ENCODE measurements around the gene UFD1. TPM values are rescaled to one million over a fixed set of nuclear protein-coding genes. Genes with fewer than 3 reads are reported as not detected.

The UFD1 gene
- total and polyA plus RNA-seq, 9 of the 15 experiments (the other 6 are each of a cell fraction or from before 2014, with no cell fraction given) = 238 to 645 (median 363) TPM

DNA sequence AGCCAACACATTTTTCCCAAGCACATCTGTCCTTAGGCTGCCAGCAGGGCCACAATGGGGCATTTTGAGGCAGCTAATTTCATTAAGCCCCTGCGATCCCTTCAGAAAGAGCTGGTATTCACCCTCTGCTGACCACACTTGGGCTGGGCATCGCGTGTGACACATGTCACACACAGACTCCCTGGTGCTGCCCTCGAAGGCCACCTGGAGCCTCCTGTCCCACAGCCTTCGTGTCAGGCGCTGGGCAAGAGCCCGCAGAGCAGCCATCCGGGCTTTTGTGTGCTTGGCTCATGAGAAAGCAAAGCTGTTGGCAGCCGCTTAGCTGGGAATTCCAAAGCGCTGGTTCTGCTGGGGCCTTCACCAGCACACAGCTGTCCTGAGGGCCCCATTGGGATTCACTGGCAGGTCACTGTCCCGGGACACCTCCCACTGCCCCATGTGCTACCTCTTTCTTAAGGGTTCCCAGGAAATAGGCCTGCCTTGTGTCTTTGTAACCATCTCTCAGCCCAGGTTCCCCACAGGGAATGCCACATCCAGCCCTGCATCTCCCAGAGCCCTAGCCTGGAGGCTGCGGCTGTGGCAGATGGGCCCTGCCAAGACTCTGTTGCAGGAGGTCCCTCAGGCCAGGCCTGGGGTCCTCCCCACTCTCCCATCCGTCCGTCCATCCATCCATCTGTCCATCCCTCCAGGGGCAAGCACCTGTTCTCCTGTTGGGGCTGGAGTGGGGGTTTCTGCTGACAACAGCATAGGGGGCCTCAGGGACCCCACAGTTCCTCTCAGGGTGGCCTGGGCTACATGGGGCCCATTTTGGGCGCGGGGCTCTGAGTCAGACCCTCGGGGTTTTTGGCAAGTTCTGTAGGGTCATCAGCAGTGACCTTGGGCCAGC is 40.3 kb upstream of the UFD1 start (continued):
- TF ChIP-seq, protein P1, sequence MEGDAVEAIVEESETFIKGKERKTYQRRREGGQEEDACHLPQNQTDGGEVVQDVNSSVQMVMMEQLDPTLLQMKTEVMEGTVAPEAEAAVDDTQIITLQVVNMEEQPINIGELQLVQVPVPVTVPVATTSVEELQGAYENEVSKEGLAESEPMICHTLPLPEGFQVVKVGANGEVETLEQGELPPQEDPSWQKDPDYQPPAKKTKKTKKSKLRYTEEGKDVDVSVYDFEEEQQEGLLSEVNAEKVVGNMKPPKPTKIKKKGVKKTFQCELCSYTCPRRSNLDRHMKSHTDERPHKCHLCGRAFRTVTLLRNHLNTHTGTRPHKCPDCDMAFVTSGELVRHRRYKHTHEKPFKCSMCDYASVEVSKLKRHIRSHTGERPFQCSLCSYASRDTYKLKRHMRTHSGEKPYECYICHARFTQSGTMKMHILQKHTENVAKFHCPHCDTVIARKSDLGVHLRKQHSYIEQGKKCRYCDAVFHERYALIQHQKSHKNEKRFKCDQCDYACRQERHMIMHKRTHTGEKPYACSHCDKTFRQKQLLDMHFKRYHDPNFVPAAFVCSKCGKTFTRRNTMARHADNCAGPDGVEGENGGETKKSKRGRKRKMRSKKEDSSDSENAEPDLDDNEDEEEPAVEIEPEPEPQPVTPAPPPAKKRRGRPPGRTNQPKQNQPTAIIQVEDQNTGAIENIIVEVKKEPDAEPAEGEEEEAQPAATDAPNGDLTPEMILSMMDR (IDR thresholded peaks at IDR 0.05 in 2 of 3, conservative IDR thresholded peaks at IDR 0.05 in 1 of 3; ENCODE audit: insufficient read depth in 2 of 3, low read depth in 1 of 3, low read length in 3 of 3) = no peak
- TF ChIP-seq TARDBP (IDR thresholded peaks at IDR 0.05) = no peak
- TF ChIP-seq ZNF124 (CRISPR knock-in tag; IDR thresholded peaks at IDR 0.05) = 0 out of 2 replicates have a peak, but pooled peaks have one; percentile 7
- TF ChIP-seq SRSF7 (optimal IDR thresholded peaks at IDR 0.05; ENCODE audit: low read depth, low read length) = no peak
- no peak for TF ChIP-seq ZFP30 (CRISPR knock-in tag; IDR thresholded peaks at IDR 0.05; ENCODE audit: borderline replicate concordance)
- TF ChIP-seq POLR2G (IDR thresholded peaks at IDR 0.05; ENCODE audit: low read depth, low read length) = peak; percentile 76
- TF ChIP-seq ZNF507 (tag; conservative IDR thresholded peaks at IDR 0.05) = no peak
- no peak for TF ChIP-seq TRIM24 (IDR thresholded peaks at IDR 0.05)
- no peak for TF ChIP-seq SP2 (IDR thresholded peaks at IDR 0.05; ENCODE audit: extremely low read depth, low read depth, low read length, poor library complexity, severe bottlenecking)
- TF ChIP-seq DACH1 (IDR thresholded peaks at IDR 0.05; ENCODE audit: partially characterized antibody) = no peak
- TF ChIP-seq FOXJ3 (CRISPR knock-in tag; IDR thresholded peaks at IDR 0.05) = no peak
- TF ChIP-seq ZBTB1 (CRISPR knock-in tag; IDR thresholded peaks at IDR 0.05; ENCODE audit: borderline replicate concordance, low read depth) = 0 out of 2 replicates have a peak, but pooled peaks have one; percentile 67
- TF ChIP-seq KLF13 (tag; IDR thresholded peaks at IDR 0.05; ENCODE audit: borderline replicate concordance, low read depth) = no peak
- no peak for TF ChIP-seq BRD4 (IDR thresholded peaks at IDR 0.05)
- TF ChIP-seq MYNN (IDR thresholded peaks at IDR 0.05) = no peak; the same call in 1 of the 2 replicates
- no peak for TF ChIP-seq MYNN (CRISPR knock-in tag; IDR thresholded peaks at IDR 0.05)
- TF ChIP-seq JUN (IDR thresholded peaks at IDR 0.05; ENCODE audit: borderline replicate concordance, low read depth, low read length) = no peak
- no peak for TF ChIP-seq JUN (CRISPR knock-in tag; IDR thresholded peaks at IDR 0.05; ENCODE audit: borderline replicate concordance)
- no peak for TF ChIP-seq SNAPC5 (CRISPR knock-in tag; IDR thresholded peaks at IDR 0.05)
- TF ChIP-seq YY1 (IDR thresholded peaks at IDR 0.05; ENCODE audit: borderline replicate concordance in 1 of 3, control insufficient read depth in 1 of 3, extremely low read depth in 1 of 3, insufficient read depth in 3 of 3, insufficient read length in 1 of 3, insufficient replicate concordance in 2 of 3, low read depth in 1 of 3, low read length in 2 of 3) = peak in 1 of 3 experiments; percentile 3
- no peak for TF ChIP-seq MYC (IDR thresholded peaks at IDR 0.05; ENCODE audit: low read depth, low read length)
- no peak for TF ChIP-seq MYC (CRISPR knock-in tag; IDR thresholded peaks at IDR 0.05; ENCODE audit: borderline replicate concordance, low read depth)
